Osteoblast (primary cell): ENCODE measurements around the gene COL25A1. TPM values are rescaled to one million over a fixed set of nuclear protein-coding genes. Genes with fewer than 3 reads are reported as not detected.

Experiments
- DNase-seq: peaks from one replicate; pipeline ENCODE4 v3.0.0; 2011; ENCODE audit warnings: low spot score, mixed read lengths; ENCODE audit not compliant: insufficient read length; ENCODE audit errors: missing footprints
- H2AFZ ChIP-seq: 2 replicates; pipeline ENCODE4 v1.6.0; 2011; ENCODE audit warnings: mild to moderate bottlenecking, low read length
- H3K27ac ChIP-seq: 2 replicates; pipeline ENCODE4 v1.5.1; 2011; ENCODE audit warnings: mild to moderate bottlenecking, low read depth, low read length, moderate library complexity
- H3K27me3 ChIP-seq: 2 replicates; pipeline ENCODE4 v1.6.0; 2012; ENCODE audit warnings: mild to moderate bottlenecking, control low read depth, inconsistent platforms, low read length, moderate library complexity; ENCODE audit not compliant: insufficient read depth
- H3K36me3 ChIP-seq: 2 replicates; pipeline ENCODE4 v1.5.1; 2011; ENCODE audit warnings: mild to moderate bottlenecking, low read length, control low read depth, moderate library complexity; ENCODE audit not compliant: insufficient read depth
- H3K4me1 ChIP-seq: 2 replicates; pipeline ENCODE4 v1.5.1; 2011; ENCODE audit warnings: mild to moderate bottlenecking, low read length, control low read depth, moderate library complexity; ENCODE audit not compliant: insufficient read depth
- H3K4me2 ChIP-seq: 2 replicates; pipeline ENCODE4 v1.6.0; 2011; ENCODE audit warnings: mild to moderate bottlenecking, low read length; ENCODE audit not compliant: insufficient read depth
- H3K4me3 ChIP-seq: fragments of 200-600 bp; sonication (generic); 3 replicates; pipeline ENCODE4 v1.5.1; 2012; ENCODE audit warnings: mild to moderate bottlenecking, low read length, inconsistent platforms; ENCODE audit not compliant: insufficient read depth
- H3K79me2 ChIP-seq: 2 replicates; pipeline ENCODE4 v1.6.0; 2012; ENCODE audit warnings: mild to moderate bottlenecking, low read length, control low read depth, inconsistent platforms; ENCODE audit not compliant: insufficient read depth
- H3K9me3 ChIP-seq: 2 replicates; pipeline ENCODE4 v1.5.1; 2011; ENCODE audit warnings: low read depth, low read length, control low read depth
- H4K20me1 ChIP-seq: 2 replicates; pipeline ENCODE4 v1.6.0; 2012; ENCODE audit warnings: mild to moderate bottlenecking, low read length, control low read depth; ENCODE audit not compliant: insufficient read depth
- total RNA-seq: library from RNA; depleted of rRNA; stranded (reverse); fragments of >200 nt; gene quantifications from 2 replicates; pipeline ENCODE4 v1.2.3, GENCODE V29; 2012
- TF ChIP-seq, protein P1 (sequence below): IDR thresholded peaks from 2 replicates; pipeline ENCODE4 v1.5.1; 2011; ENCODE audit warnings: mild to moderate bottlenecking, low read depth, low read length, moderate library complexity; ENCODE audit errors: extremely low read depth

COL25A1 gene
- total RNA-seq, 1 donor, result 1.4 TPM

DNA sequence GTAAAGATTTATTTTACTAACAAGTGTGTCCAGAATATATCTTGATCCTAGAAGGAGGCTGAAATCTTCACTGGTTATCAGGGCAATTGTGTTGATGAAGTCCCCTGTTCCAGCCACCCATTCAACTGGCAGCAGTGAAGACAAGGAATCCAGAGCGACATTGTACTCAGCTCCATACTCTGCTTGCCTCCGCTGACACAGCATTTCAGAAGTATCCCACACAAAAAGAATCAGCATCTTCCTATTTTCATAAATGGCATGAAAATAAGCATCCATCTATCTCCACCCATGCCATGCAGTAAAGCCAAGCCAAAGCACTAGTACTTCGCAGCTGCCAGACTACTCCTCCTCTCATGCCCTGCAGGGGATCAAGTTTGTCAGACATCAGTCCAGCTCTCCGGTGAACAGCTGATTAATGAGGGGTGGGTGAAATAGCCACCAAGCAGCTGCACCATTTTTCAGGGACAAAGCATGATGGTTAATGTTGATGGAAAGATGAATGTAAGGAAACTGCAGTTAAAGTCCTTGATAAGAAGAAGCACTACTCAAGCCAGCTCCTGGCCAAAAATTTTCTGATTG lies 54.0 kb downstream of the COL25A1 start:
- no peaks in the 10 kb centered on the region for H3K4me1 ChIP-seq
- H3K4me2 ChIP-seq, result no peak overlapping the region
- H4K20me1 ChIP-seq, result no peaks in the 10 kb centered on the region
- TF ChIP-seq, protein P1, sequence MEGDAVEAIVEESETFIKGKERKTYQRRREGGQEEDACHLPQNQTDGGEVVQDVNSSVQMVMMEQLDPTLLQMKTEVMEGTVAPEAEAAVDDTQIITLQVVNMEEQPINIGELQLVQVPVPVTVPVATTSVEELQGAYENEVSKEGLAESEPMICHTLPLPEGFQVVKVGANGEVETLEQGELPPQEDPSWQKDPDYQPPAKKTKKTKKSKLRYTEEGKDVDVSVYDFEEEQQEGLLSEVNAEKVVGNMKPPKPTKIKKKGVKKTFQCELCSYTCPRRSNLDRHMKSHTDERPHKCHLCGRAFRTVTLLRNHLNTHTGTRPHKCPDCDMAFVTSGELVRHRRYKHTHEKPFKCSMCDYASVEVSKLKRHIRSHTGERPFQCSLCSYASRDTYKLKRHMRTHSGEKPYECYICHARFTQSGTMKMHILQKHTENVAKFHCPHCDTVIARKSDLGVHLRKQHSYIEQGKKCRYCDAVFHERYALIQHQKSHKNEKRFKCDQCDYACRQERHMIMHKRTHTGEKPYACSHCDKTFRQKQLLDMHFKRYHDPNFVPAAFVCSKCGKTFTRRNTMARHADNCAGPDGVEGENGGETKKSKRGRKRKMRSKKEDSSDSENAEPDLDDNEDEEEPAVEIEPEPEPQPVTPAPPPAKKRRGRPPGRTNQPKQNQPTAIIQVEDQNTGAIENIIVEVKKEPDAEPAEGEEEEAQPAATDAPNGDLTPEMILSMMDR, result no peak
- no peaks in the 10 kb centered on the region for H3K9me3 ChIP-seq
- no peaks in the 10 kb centered on the region for H3K79me2 ChIP-seq
- H2AFZ ChIP-seq, result no peak overlapping the region
- H3K4me3 ChIP-seq, result no peak overlapping the region
- H3K36me3 ChIP-seq, result no peaks in the 10 kb centered on the region
- DNase-seq, result no peak
- no peak overlapping the region for H3K27ac ChIP-seq
- no peaks in the 10 kb centered on the region for H3K27me3 ChIP-seq

DNA sequence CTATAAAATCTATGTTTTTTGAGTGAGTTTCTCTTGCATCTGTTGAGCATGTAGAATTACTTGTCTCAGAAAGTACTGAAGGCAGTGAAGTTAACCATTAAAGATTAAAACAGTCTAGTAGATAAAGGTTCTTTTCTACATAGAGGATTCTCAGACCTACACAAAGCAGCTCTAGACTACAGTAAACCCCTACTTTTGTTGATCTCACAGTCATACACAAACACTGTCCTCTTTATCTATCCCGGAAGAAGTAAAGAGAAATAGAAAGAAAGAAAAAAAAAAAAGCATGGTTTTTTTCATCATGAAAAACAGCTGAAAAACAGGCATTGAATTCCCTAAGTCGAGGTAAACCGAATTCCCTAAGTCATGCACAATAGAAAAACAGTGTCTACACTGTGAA lies 58.6 kb downstream of the COL25A1 start:
- H3K9me3 ChIP-seq, result no peaks in the 10 kb centered on the region
- H3K27ac ChIP-seq, result no peak overlapping the region
- H3K4me1 ChIP-seq, result no peaks in the 10 kb centered on the region
- H3K36me3 ChIP-seq, result no peaks in the 10 kb centered on the region
- no peak overlapping the region for H3K4me2 ChIP-seq
- no peaks in the 10 kb centered on the region for H3K27me3 ChIP-seq
- no peaks in the 10 kb centered on the region for H4K20me1 ChIP-seq
- H2AFZ ChIP-seq, result no peak overlapping the region
- H3K79me2 ChIP-seq, result no peaks in the 10 kb centered on the region
- TF ChIP-seq, protein P1, result no peak
- no peak overlapping the region for H3K4me3 ChIP-seq
- DNase-seq, result no peak

DNA sequence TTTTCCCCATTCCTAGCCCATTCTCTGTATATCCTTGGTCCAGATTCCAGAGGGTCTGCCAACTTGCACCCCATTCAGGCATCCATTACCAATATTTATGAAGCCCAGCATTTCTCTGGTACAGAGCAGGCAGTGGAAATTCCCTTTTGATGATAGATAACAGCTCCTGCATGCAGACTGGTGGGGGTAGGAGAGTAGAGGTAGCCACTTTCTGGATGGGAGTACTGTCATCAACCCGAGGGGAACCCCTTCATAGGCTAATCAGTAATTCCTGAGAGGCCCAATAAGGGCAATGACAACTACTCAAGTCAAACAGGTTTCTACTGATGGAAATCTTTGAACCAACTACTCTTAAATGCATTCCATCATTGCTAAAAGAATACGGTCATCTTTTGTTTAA lies 63.7 kb downstream of the COL25A1 start:
- Histone ChIP-seq H3K4me3 (no peak overlapping the region), H3K27ac (no peak overlapping the region), H3K9me3 (no peaks in the 10 kb centered on the region), H4K20me1 (no peaks in the 10 kb centered on the region), H3K27me3 (no peaks in the 10 kb centered on the region), H2AFZ (no peak overlapping the region), H3K36me3 (no peaks in the 10 kb centered on the region), H3K4me2 (no peak overlapping the region), H3K4me1 (no peaks in the 10 kb centered on the region), H3K79me2 (no peaks in the 10 kb centered on the region)
- DNase-seq, result no peak
- TF ChIP-seq, protein P1, result no peak

DNA sequence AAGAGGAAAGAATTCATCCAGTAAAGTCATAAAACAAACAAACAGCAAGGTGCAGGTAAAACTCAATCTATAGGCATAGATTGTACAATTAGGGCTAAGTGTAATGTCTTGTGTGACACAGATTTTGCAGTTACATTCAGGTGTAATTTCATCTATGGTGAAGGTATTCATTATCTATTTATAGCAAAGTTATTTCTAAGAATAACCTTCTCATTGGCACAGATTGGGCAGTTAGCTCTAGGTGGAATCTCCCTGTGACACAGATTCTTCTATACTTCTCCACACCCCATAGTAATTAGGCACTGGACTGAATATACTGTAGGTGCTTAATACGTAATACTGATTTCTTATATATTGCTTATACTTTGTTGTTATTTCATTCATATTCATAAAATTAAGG lies 66.8 kb downstream of the COL25A1 start:
- no peak overlapping the region for H2AFZ ChIP-seq
- H3K27me3 ChIP-seq, result no peaks in the 10 kb centered on the region
- H3K4me1 ChIP-seq, result no peaks in the 10 kb centered on the region
- no peaks in the 10 kb centered on the region for H3K36me3 ChIP-seq
- no peak overlapping the region for H3K27ac ChIP-seq
- H3K9me3 ChIP-seq, result no peaks in the 10 kb centered on the region
- no peaks in the 10 kb centered on the region for H3K79me2 ChIP-seq
- H3K4me3 ChIP-seq, result no peak overlapping the region
- TF ChIP-seq, protein P1, result no peak
- H4K20me1 ChIP-seq, result no peaks in the 10 kb centered on the region
- H3K4me2 ChIP-seq, result no peak overlapping the region
- DNase-seq, result no peak
